ENCODE data around the gene KIAA0825. TPM values are rescaled to one million over a fixed set of nuclear protein-coding genes. Genes with fewer than 3 reads are reported as not detected.

KIAA0825 gene
- total RNA-seq = 10 to 100 TPM in 1 of 2 donors, 1 to 10 TPM in 1; 9.3 to 11.2 TPM
- 4.1 TPM for polyA plus RNA-seq (ENCODE audit: insufficient read depth, low read depth, low replicate concordance)
- long read RNA-seq, donor 1, partial matches to known transcripts = 34 of 42 reads
- long read RNA-seq, donor 1, other reads (novel, unspliced or antisense) = 8 of 42 reads
- long read RNA-seq, donor 2, partial matches to known transcripts = 21 of 27 reads
- long read RNA-seq, donor 2, other reads (novel, unspliced or antisense) = 5 of 27 reads

GRCh38 chr5:94618493-94619328, at the start of gene KIAA0825, which contains the start of gene SLF1:
TSS of gene KIAA0825 (minus strand) at chr5:94618604. CDS start at chr5:94537126, 81,478 bp downstream.
TSS of gene SLF1 (plus strand) at chr5:94618669. CDS start at chr5:94628811, 10,142 bp downstream.
- TF ChIP-seq CTCF (IDR thresholded peaks at IDR 0.05) (no peak), POLR2A (IDR thresholded peaks at IDR 0.05) (peak; percentile 15)
- WGBS, 2 donors = 0 to 1% methylated on average over 16 to 48 of the region's 63 CpGs
- Histone ChIP-seq H3K9me3 (no peaks in the 10 kb centered on the region), H3K4me3 (peak within 1 kb of the TSS; percentile 72 to 80), H3K36me3 (ENCODE audit: low read depth, missing control alignments) (no peaks in the 10 kb centered on the region), H3K4me1 (peaks cover 13% of the 10 kb centered on the region), H3K27ac (peak within 1 kb of the TSS; percentile 77 to 79), H3K27me3 (no peaks in the 10 kb centered on the region)
- peak; percentile 96 for DNase-seq
- intact Hi-C loops (cut with DNase I; ENCODE audit: low total_unique reads) = no loop called here

- no peak for DNase-seq
- Histone ChIP-seq H3K9me3 (no peaks in the 10 kb centered on the region), H3K27me3 (no peaks in the 10 kb centered on the region), H3K4me1 (no peaks in the 10 kb centered on the region), H3K27ac (no peak overlapping the region), H3K36me3 (ENCODE audit: low read depth, missing control alignments) (no peaks in the 10 kb centered on the region), H3K4me3 (no peak overlapping the region)
- 94 to 97% methylated on average over 3 of the region's 3 CpGs for WGBS, 2 donors
- intact Hi-C loops (cut with DNase I; ENCODE audit: low total_unique reads) = no loop called here
- TF ChIP-seq CTCF (IDR thresholded peaks at IDR 0.05) = no peak
- TF ChIP-seq POLR2A (IDR thresholded peaks at IDR 0.05) = no peak
Observed at GRCh38 chr5:94667937-94668336, 49.5 kb upstream of the KIAA0825 start.

- no peaks in the 10 kb centered on the region for H3K27me3 ChIP-seq
- TF ChIP-seq CTCF (IDR thresholded peaks at IDR 0.05) = no peak
- no peak for TF ChIP-seq POLR2A (IDR thresholded peaks at IDR 0.05)
- H3K27ac ChIP-seq = no peak overlapping the region
- no peak overlapping the region for H3K4me3 ChIP-seq
- WGBS, 2 donors = 62 to 73% methylated on average over 3 of the region's 3 CpGs
- H3K4me1 ChIP-seq = no peaks in the 10 kb centered on the region
- intact Hi-C loops (cut with DNase I; ENCODE audit: low total_unique reads) = no loop called here
- no peaks in the 10 kb centered on the region for H3K36me3 ChIP-seq (ENCODE audit: low read depth, missing control alignments)
- no peak for DNase-seq
- H3K9me3 ChIP-seq = no peaks in the 10 kb centered on the region
Observed at GRCh38 chr5:94661086-94661485, 42.7 kb upstream of the KIAA0825 start.

- TF ChIP-seq POLR2A (IDR thresholded peaks at IDR 0.05) (no peak), CTCF (IDR thresholded peaks at IDR 0.05) (no peak)
- Histone ChIP-seq H3K4me3 (no peak overlapping the region), H3K27ac (no peak overlapping the region), H3K36me3 (ENCODE audit: low read depth, missing control alignments) (no peaks in the 10 kb centered on the region), H3K27me3 (no peaks in the 10 kb centered on the region), H3K9me3 (no peaks in the 10 kb centered on the region), H3K4me1 (no peaks in the 10 kb centered on the region)
- intact Hi-C loops (cut with DNase I; ENCODE audit: low total_unique reads) = no loop called here
- 96 to 100% methylated on average over 4 to 8 of the region's 8 CpGs for WGBS, 2 donors
- no peak for DNase-seq
Observed at GRCh38 chr5:94660506-94660905, 42.1 kb upstream of the KIAA0825 start.

All from testis (tissue), 5 donors.